WTC11 (cell line): ENCODE results near the gene IQCC. TPM values are rescaled to one million over a fixed set of nuclear protein-coding genes. Genes with fewer than 3 reads are reported as not detected.

ENCODE experiments used
- ATAC-seq: fragments of 200-7000 bp; cut with Tn5 transposase; 2 replicates; pipeline ENCODE4 v1.10.0; 2021; ENCODE audit warnings: mild to moderate bottlenecking, moderate library complexity
- CTCF ChIA-PET: fragments of 300-600 bp; sonication (Branson Sonifier 250); formaldehyde crosslinking; loops from one replicate; lab custom pipeline; 2021; ENCODE audit warnings: antibody characterized with exemption; lab: Charles Lee
- POLR2A ChIA-PET: fragments of 350-600 bp; sonication (Branson Sonifier 250); formaldehyde crosslinking; loops from one replicate; lab custom pipeline; 2021; ENCODE audit warnings: antibody characterized with exemption; lab: Charles Lee
- DNase-seq: peaks from one replicate; pipeline ENCODE4 v3.0.0; 2021; ENCODE audit warnings: low spot score
- H3K27ac Mint-ChIP-seq: 2 replicates; pipeline ENCODE4 v1.8.0; 2021; ENCODE audit warnings: mixed read lengths
- H3K27me3 Mint-ChIP-seq: 2 replicates; pipeline ENCODE4 v1.8.0; 2021; ENCODE audit warnings: low read depth, mild to moderate bottlenecking, moderate library complexity, mixed read lengths
- H3K36me3 Mint-ChIP-seq: 2 replicates; pipeline ENCODE4 v1.8.0; 2021; ENCODE audit warnings: mixed read lengths
- H3K4me1 Mint-ChIP-seq: 2 replicates; pipeline ENCODE4 v1.8.0; 2022; ENCODE audit warnings: mixed read lengths
- H3K4me3 Mint-ChIP-seq: 2 replicates; pipeline ENCODE4 v1.8.0; 2021; ENCODE audit warnings: mild to moderate bottlenecking, moderate library complexity, mixed read lengths
- H3K9me3 Mint-ChIP-seq: 2 replicates; pipeline ENCODE4 v1.8.0; 2021; ENCODE audit warnings: mixed read lengths
- CREM ChIP-seq: sonication (generic); formaldehyde crosslinking; IDR thresholded peaks from 2 replicates; pipeline ENCODE4 v1.8.1; 2022; ENCODE audit warnings: mild to moderate bottlenecking, missing genetic modification reagents, moderate library complexity
- ELF4 ChIP-seq: sonication (generic); formaldehyde crosslinking; IDR thresholded peaks from 2 replicates; pipeline ENCODE4 v1.8.1; 2022; ENCODE audit warnings: low read depth, mild to moderate bottlenecking, moderate library complexity, missing genetic modification reagents
- ESRRA ChIP-seq: sonication (generic); formaldehyde crosslinking; IDR thresholded peaks from 2 replicates; pipeline ENCODE4 v1.8.1; 2022; ENCODE audit warnings: mild to moderate bottlenecking, missing genetic modification reagents, borderline replicate concordance
- ETV6 ChIP-seq: sonication (generic); formaldehyde crosslinking; IDR thresholded peaks from 2 replicates; pipeline ENCODE4 v1.8.1; 2022; ENCODE audit warnings: mild to moderate bottlenecking, missing genetic modification reagents
- FOXP4 ChIP-seq: sonication (generic); formaldehyde crosslinking; IDR thresholded peaks from 2 replicates; pipeline ENCODE4 v1.8.0; 2022; ENCODE audit warnings: mild to moderate bottlenecking, missing genetic modification reagents
- GABPB1 ChIP-seq: sonication (generic); formaldehyde crosslinking; IDR thresholded peaks from 2 replicates; pipeline ENCODE4 v1.8.1; 2023; ENCODE audit warnings: mild to moderate bottlenecking, missing genetic modification reagents
- GRHL2 ChIP-seq: fragments of 250-450 bp; sonication (Bioruptor Pico); IDR thresholded peaks from 2 replicates; pipeline ENCODE4 v1.8.0; 2022; ENCODE audit warnings: mild to moderate bottlenecking, moderate library complexity; ENCODE audit not compliant: insufficient replicate concordance, severe bottlenecking
- JUN ChIP-seq: sonication (generic); formaldehyde crosslinking; IDR thresholded peaks from 2 replicates; pipeline ENCODE4 v1.8.0; 2023; ENCODE audit warnings: mild to moderate bottlenecking, missing genetic modification reagents
- KAT7 ChIP-seq: sonication (generic); formaldehyde crosslinking; IDR thresholded peaks from 2 replicates; pipeline ENCODE4 v1.8.1; 2023; ENCODE audit warnings: missing genetic modification reagents, mild to moderate bottlenecking, borderline replicate concordance
- MLX ChIP-seq: sonication (generic); formaldehyde crosslinking; IDR thresholded peaks from 2 replicates; pipeline ENCODE4 v1.8.1; 2023; ENCODE audit warnings: mild to moderate bottlenecking, missing genetic modification reagents, moderate library complexity
- MYBL2 ChIP-seq: sonication (generic); formaldehyde crosslinking; IDR thresholded peaks from 2 replicates; pipeline ENCODE4 v1.8.1; 2023; ENCODE audit warnings: mild to moderate bottlenecking, moderate library complexity, missing genetic modification reagents
- NFYB ChIP-seq: sonication (generic); formaldehyde crosslinking; conservative IDR thresholded peaks from 2 replicates; pipeline ENCODE4 v1.8.0; 2022; ENCODE audit warnings: low read depth, missing genetic modification reagents
- NR2C2 ChIP-seq: sonication (generic); formaldehyde crosslinking; IDR thresholded peaks from 2 replicates; pipeline ENCODE4 v1.8.0; 2022; ENCODE audit warnings: mild to moderate bottlenecking, missing genetic modification reagents
- NR3C1 ChIP-seq: sonication (generic); formaldehyde crosslinking; conservative IDR thresholded peaks from 2 replicates; pipeline ENCODE4 v1.8.1; 2023; ENCODE audit warnings: low read depth, mild to moderate bottlenecking, missing genetic modification reagents
- SMAD3 ChIP-seq: sonication (generic); formaldehyde crosslinking; IDR thresholded peaks from 2 replicates; pipeline ENCODE4 v1.8.0; 2022; ENCODE audit warnings: missing genetic modification reagents, mild to moderate bottlenecking, borderline replicate concordance
- SOX15 ChIP-seq: fragments of 250-450 bp; sonication (Bioruptor Pico); IDR thresholded peaks from 2 replicates; pipeline ENCODE4 v1.9.0; 2021; ENCODE audit warnings: mild to moderate bottlenecking
- SP1 ChIP-seq: sonication (generic); formaldehyde crosslinking; conservative IDR thresholded peaks from 2 replicates; pipeline ENCODE4 v1.8.1; 2022; ENCODE audit warnings: missing genetic modification reagents
- ZNF232 ChIP-seq: sonication (generic); formaldehyde crosslinking; IDR thresholded peaks from 2 replicates; pipeline ENCODE4 v1.8.0; 2022; ENCODE audit warnings: mild to moderate bottlenecking, missing genetic modification reagents
- ZNF317 ChIP-seq: sonication (generic); formaldehyde crosslinking; IDR thresholded peaks from 2 replicates; pipeline ENCODE4 v1.8.1; 2023; ENCODE audit warnings: low read depth, mild to moderate bottlenecking, moderate library complexity, missing genetic modification reagents, borderline replicate concordance
- ZNF396 ChIP-seq: fragments of 250-450 bp; sonication (Bioruptor Pico); IDR thresholded peaks from 2 replicates; pipeline ENCODE4 v1.8.0; 2021; ENCODE audit warnings: mild to moderate bottlenecking, moderate library complexity, borderline replicate concordance
- total RNA-seq: library from RNA; stranded (reverse); gene quantifications from 3 replicates; pipeline ENCODE4 v1.2.3, GENCODE V29; 2021
- TF ChIP-seq, protein P1 (sequence below): sonication (generic); formaldehyde crosslinking; IDR thresholded peaks from 2 replicates; pipeline ENCODE4 v1.8.1; 2022; ENCODE audit warnings: mild to moderate bottlenecking, moderate library complexity, missing genetic modification reagents
- TF ChIP-seq, protein P2 (sequence below): sonication (generic); formaldehyde crosslinking; IDR thresholded peaks from 2 replicates; pipeline ENCODE4 v1.8.1; 2023; ENCODE audit warnings: mild to moderate bottlenecking, missing genetic modification reagents
- TF ChIP-seq, protein P3 (sequence below): fragments of 250-450 bp; sonication (Bioruptor Pico); IDR thresholded peaks from 2 replicates; pipeline ENCODE4 v1.9.0; 2021; ENCODE audit warnings: mild to moderate bottlenecking
- TF ChIP-seq, protein P4 (sequence below): sonication (generic); formaldehyde crosslinking; IDR thresholded peaks from 2 replicates; pipeline ENCODE4 v1.8.1; 2023; ENCODE audit warnings: mild to moderate bottlenecking, missing genetic modification reagents, moderate library complexity
- TF ChIP-seq, protein P5 (sequence below): sonication (generic); formaldehyde crosslinking; IDR thresholded peaks from 2 replicates; pipeline ENCODE4 v1.8.0; 2022; ENCODE audit warnings: mild to moderate bottlenecking, missing genetic modification reagents

Gene IQCC
- total RNA-seq, 1 experiment from 2014 or later, result 5.2 TPM

GRCh38 chr1:32221581-32221979 is 16.1 kb downstream of the IQCC start:
- DNase-seq, result no peak
- Mint-ChIP-seq H3K9me3 (no peaks in the 10 kb centered on the region), H3K27me3 (no peaks in the 10 kb centered on the region)
- POLR2A ChIA-PET, result interaction anchor here (1.2 to 1.3 kb wide), 2 partner anchors 10 to 22 kb away, joined by 3 to 5 read pairs; no protein-coding TSS in a partner anchor
- TF ChIP-seq NR3C1 (CRISPR knock-in tag), result no peak
- TF ChIP-seq, protein P1, sequence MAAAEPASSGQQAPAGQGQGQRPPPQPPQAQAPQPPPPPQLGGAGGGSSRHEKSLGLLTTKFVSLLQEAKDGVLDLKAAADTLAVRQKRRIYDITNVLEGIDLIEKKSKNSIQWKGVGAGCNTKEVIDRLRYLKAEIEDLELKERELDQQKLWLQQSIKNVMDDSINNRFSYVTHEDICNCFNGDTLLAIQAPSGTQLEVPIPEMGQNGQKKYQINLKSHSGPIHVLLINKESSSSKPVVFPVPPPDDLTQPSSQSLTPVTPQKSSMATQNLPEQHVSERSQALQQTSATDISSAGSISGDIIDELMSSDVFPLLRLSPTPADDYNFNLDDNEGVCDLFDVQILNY (CRISPR knock-in tag), result no peak
- TF ChIP-seq SOX15 (CRISPR knock-in tag), result no peak
- no peak for TF ChIP-seq JUN (CRISPR knock-in tag)
- no peak for TF ChIP-seq MYBL2
- no peak for TF ChIP-seq ZNF317
- TF ChIP-seq ETV6 (CRISPR knock-in tag), result no peak
- TF ChIP-seq, protein P2, sequence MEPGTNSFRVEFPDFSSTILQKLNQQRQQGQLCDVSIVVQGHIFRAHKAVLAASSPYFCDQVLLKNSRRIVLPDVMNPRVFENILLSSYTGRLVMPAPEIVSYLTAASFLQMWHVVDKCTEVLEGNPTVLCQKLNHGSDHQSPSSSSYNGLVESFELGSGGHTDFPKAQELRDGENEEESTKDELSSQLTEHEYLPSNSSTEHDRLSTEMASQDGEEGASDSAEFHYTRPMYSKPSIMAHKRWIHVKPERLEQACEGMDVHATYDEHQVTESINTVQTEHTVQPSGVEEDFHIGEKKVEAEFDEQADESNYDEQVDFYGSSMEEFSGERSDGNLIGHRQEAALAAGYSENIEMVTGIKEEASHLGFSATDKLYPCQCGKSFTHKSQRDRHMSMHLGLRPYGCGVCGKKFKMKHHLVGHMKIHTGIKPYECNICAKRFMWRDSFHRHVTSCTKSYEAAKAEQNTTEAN (CRISPR knock-in tag), result no peak
- TF ChIP-seq KAT7 (CRISPR knock-in tag), result no peak
- TF ChIP-seq, protein P3, sequence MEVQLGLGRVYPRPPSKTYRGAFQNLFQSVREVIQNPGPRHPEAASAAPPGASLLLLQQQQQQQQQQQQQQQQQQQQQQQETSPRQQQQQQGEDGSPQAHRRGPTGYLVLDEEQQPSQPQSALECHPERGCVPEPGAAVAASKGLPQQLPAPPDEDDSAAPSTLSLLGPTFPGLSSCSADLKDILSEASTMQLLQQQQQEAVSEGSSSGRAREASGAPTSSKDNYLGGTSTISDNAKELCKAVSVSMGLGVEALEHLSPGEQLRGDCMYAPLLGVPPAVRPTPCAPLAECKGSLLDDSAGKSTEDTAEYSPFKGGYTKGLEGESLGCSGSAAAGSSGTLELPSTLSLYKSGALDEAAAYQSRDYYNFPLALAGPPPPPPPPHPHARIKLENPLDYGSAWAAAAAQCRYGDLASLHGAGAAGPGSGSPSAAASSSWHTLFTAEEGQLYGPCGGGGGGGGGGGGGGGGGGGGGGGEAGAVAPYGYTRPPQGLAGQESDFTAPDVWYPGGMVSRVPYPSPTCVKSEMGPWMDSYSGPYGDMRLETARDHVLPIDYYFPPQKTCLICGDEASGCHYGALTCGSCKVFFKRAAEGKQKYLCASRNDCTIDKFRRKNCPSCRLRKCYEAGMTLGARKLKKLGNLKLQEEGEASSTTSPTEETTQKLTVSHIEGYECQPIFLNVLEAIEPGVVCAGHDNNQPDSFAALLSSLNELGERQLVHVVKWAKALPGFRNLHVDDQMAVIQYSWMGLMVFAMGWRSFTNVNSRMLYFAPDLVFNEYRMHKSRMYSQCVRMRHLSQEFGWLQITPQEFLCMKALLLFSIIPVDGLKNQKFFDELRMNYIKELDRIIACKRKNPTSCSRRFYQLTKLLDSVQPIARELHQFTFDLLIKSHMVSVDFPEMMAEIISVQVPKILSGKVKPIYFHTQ (CRISPR knock-in tag), result no peak
- TF ChIP-seq ZNF232 (CRISPR knock-in tag), result no peak
- TF ChIP-seq, protein P4, sequence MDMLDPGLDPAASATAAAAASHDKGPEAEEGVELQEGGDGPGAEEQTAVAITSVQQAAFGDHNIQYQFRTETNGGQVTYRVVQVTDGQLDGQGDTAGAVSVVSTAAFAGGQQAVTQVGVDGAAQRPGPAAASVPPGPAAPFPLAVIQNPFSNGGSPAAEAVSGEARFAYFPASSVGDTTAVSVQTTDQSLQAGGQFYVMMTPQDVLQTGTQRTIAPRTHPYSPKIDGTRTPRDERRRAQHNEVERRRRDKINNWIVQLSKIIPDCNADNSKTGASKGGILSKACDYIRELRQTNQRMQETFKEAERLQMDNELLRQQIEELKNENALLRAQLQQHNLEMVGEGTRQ (CRISPR knock-in tag), result no peak
- TF ChIP-seq ELF4 (CRISPR knock-in tag), result no peak
- TF ChIP-seq, all 79 proteins: peak for 0
- no peak for ATAC-seq
- CTCF ChIA-PET, result interaction anchor here (1.3 to 3.5 kb wide), 3 partner anchors 14 to 28 kb away, joined by 3 to 23 read pairs (median 8); no protein-coding TSS in a partner anchor
- Mint-ChIP-seq H3K4me1 (peaks cover 13% of the 10 kb centered on the region), H3K4me3 (peak overlapping the region; percentile 95), H3K27ac (peak overlapping the region; percentile 87), H3K36me3 (peaks cover 18% of the 10 kb centered on the region)

GRCh38 chr1:32221980-32222755 is 16.7 kb downstream of the IQCC start, which contains the start of the genes EIF3I and TMEM234:
TSS of gene EIF3I (plus strand) at chr1:32222407. CDS start at chr1:32222442, 35 bp downstream.
TSS of gene TMEM234 (minus strand) at chr1:32222353. CDS start at chr1:32222322, 31 bp downstream.
- Mint-ChIP-seq H3K4me1 (peaks cover 13% of the 10 kb centered on the region), H3K27me3 (no peaks in the 10 kb centered on the region), H3K36me3 (peaks cover 18% of the 10 kb centered on the region), H3K4me3 (peak within 1 kb of the TSS; percentile 95), H3K9me3 (no peaks in the 10 kb centered on the region), H3K27ac (peak within 1 kb of the TSS; percentile 91)
- ATAC-seq (peak; percentile 90), DNase-seq (peak; percentile 93)
- CTCF ChIA-PET, result interaction anchor here (0.6 to 3.5 kb wide), 4 partner anchors 13 to 470 kb away, joined by 3 to 23 read pairs (median 6); no protein-coding TSS in a partner anchor
- POLR2A ChIA-PET, result interaction anchor here (1.2 kb wide), 1 partner anchor 23 kb away, joined by 3 read pairs; no protein-coding TSS in a partner anchor
- TF ChIP-seq NFYB (CRISPR knock-in tag) (no peak), GABPB1 (CRISPR knock-in tag) (peak; percentile 70; the same call in 1 of the 2 replicates), MLX (CRISPR knock-in tag) (no peak), ESRRA (CRISPR knock-in tag) (0 out of 2 replicates have a peak, but pooled peaks have one; percentile 26), SMAD3 (CRISPR knock-in tag) (peak; percentile 73; the same call in 1 of the 2 replicates), CREM (CRISPR knock-in tag) (0 out of 2 replicates have a peak, but pooled peaks have one; percentile 44), NR3C1 (CRISPR knock-in tag) (no peak), ZNF396 (CRISPR knock-in tag) (no peak), FOXP4 (CRISPR knock-in tag) (peak; percentile 31; the same call in 1 of the 2 replicates), SP1 (CRISPR knock-in tag) (peak; percentile 76; the same call in 1 of the 2 replicates), JUN (CRISPR knock-in tag) (0 out of 2 replicates have a peak, but pooled peaks have one; percentile 12), GRHL2 (CRISPR knock-in tag) (no peak), NR2C2 (peak; percentile 51)
- TF ChIP-seq, protein P5, sequence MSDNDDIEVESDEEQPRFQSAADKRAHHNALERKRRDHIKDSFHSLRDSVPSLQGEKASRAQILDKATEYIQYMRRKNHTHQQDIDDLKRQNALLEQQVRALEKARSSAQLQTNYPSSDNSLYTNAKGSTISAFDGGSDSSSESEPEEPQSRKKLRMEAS (CRISPR knock-in tag), result peak; percentile 66; the same call in 1 of the 2 replicates
